A549 (cell line): ENCODE measurements around the gene N4BP2L2.

ENCODE experiments used
- EHF ChIP-seq: fragments of 250-450 bp; sonication (Bioruptor Pico); IDR thresholded peaks from 2 replicates; pipeline ENCODE4 v1.5.0; 2020; ENCODE audit warnings: mild to moderate bottlenecking
- EP300 ChIP-seq, 2 experiments: fragments of >200 bp; sonication (Bioruptor Twin); formaldehyde crosslinking; IDR thresholded peaks; 2 replicates in 1 of 2; 3 replicates in 1 of 2; pipeline ENCODE4 v1.6.1; 2016 to 2017
- HOXA7 ChIP-seq: fragments of 250-450 bp; sonication (Bioruptor Pico); IDR thresholded peaks from 2 replicates; pipeline ENCODE4 v1.5.0; 2020; ENCODE audit warnings: mild to moderate bottlenecking, moderate library complexity
- HOXB5 ChIP-seq: fragments of 250-450 bp; sonication (Bioruptor Pico); IDR thresholded peaks from 2 replicates; pipeline ENCODE4 v1.5.0; 2020; ENCODE audit warnings: mild to moderate bottlenecking, moderate library complexity
- MAFK ChIP-seq: fragments of 450-650 bp; IDR thresholded peaks from 2 replicates; pipeline ENCODE4 v1.6.1; 2014; ENCODE audit not compliant: partially characterized antibody
- MYC ChIP-seq: IDR thresholded peaks from 2 replicates; pipeline ENCODE4 v1.6.1; 2012; ENCODE audit warnings: mild to moderate bottlenecking, inconsistent platforms, low read length, improper control_type of control experiment, borderline replicate concordance
- NR3C1 ChIP-seq: fragments of >200 bp; sonication (Bioruptor Twin); formaldehyde crosslinking; IDR thresholded peaks from 3 replicates; pipeline ENCODE4 v1.6.1; 2017
- PHF8 ChIP-seq: fragments of 200-600 bp; sonication (generic); IDR thresholded peaks from 2 replicates; pipeline ENCODE4 v1.6.1; 2016; ENCODE audit warnings: low read depth, mild to moderate bottlenecking, antibody characterized with exemption, moderate library complexity, borderline replicate concordance
- POLR2A ChIP-seq: IDR thresholded peaks from 2 replicates; pipeline ENCODE4 v1.6.1; 2012; ENCODE audit warnings: mild to moderate bottlenecking, low read length
- POLR2AphosphoS2 ChIP-seq: conservative IDR thresholded peaks from 2 replicates; pipeline ENCODE4 v1.6.1; 2012; ENCODE audit warnings: low read length, improper control_type of control experiment, inconsistent platforms
- TF ChIP-seq, protein P1 (sequence below): fragments of >200 bp; sonication (Bioruptor Twin); formaldehyde crosslinking; IDR thresholded peaks from 3 replicates; pipeline ENCODE4 v1.5.1; 2016
- TF ChIP-seq, protein P2 (sequence below): fragments of 250-450 bp; sonication (Bioruptor Pico); IDR thresholded peaks from 2 replicates; pipeline ENCODE4 v1.5.0; 2021; ENCODE audit warnings: mild to moderate bottlenecking, moderate library complexity, borderline replicate concordance
- TF ChIP-seq, protein P3 (sequence below): IDR thresholded peaks from 2 replicates; pipeline ENCODE4 v1.6.1; 2012; ENCODE audit warnings: low read depth, borderline replicate concordance

DNA sequence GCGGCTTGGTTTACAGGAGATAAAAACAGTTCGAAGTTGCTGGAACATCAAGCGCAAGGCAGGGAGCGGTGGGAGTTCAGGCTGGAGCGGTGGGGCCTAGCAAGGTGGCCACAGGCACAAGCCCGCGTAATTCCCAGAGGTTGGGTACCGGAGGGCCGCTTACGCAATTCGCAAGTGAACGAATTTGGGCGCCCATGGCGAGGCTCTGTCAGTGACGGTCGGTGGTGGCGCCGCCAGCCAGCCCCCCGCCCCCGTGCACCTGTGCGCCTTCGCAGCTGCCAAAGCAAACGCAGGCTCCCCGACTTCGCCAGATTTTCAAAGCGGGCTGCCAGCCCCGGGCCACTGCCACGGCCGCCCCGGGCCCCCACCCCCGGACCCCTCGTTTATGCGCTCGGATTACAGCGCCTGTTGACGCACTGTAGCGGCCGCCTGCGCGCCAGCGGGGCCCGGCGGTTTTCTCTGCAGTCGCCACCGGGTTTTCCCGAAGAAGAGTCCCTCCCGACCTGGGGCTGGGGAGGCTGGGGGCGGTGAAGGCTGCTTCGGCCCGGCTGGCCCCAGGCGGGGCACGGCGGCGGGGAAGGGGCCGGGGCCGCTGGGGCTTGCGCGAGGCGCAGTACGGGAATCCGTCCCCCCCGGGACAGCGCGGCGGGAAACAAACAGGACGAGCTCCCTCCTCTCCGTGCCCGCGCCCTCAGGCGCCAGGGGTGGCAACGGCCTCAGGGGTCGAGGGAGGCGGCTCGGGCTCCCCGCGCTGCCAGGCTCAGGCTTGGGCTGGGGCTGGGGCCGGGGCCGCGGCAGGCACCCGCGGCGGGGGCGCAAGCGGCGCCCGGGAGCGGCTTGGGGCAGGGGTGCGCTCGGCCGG is 111.4 kb downstream of the N4BP2L2 start:
- TF ChIP-seq EP300 (IDR thresholded peaks at IDR 0.05), result no peak
- TF ChIP-seq, protein P1, sequence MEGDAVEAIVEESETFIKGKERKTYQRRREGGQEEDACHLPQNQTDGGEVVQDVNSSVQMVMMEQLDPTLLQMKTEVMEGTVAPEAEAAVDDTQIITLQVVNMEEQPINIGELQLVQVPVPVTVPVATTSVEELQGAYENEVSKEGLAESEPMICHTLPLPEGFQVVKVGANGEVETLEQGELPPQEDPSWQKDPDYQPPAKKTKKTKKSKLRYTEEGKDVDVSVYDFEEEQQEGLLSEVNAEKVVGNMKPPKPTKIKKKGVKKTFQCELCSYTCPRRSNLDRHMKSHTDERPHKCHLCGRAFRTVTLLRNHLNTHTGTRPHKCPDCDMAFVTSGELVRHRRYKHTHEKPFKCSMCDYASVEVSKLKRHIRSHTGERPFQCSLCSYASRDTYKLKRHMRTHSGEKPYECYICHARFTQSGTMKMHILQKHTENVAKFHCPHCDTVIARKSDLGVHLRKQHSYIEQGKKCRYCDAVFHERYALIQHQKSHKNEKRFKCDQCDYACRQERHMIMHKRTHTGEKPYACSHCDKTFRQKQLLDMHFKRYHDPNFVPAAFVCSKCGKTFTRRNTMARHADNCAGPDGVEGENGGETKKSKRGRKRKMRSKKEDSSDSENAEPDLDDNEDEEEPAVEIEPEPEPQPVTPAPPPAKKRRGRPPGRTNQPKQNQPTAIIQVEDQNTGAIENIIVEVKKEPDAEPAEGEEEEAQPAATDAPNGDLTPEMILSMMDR, result no peak
- TF ChIP-seq POLR2A, result no peak
- no peak for TF ChIP-seq EHF
- no peak for TF ChIP-seq HOXA7 (CRISPR knock-in tag)
- TF ChIP-seq MAFK, result no peak
- TF ChIP-seq HOXB5 (CRISPR knock-in tag), result no peak
- no peak for TF ChIP-seq MYC
- TF ChIP-seq, protein P2, sequence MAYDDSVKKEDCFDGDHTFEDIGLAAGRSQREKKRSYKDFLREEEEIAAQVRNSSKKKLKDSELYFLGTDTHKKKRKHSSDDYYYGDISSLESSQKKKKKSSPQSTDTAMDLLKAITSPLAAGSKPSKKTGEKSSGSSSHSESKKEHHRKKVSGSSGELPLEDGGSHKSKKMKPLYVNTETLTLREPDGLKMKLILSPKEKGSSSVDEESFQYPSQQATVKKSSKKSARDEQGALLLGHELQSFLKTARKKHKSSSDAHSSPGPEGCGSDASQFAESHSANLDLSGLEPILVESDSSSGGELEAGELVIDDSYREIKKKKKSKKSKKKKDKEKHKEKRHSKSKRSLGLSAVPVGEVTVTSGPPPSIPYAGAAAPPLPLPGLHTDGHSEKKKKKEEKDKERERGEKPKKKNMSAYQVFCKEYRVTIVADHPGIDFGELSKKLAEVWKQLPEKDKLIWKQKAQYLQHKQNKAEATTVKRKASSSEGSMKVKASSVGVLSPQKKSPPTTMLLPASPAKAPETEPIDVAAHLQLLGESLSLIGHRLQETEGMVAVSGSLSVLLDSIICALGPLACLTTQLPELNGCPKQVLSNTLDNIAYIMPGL (CRISPR knock-in tag), result no peak
- TF ChIP-seq, protein P3, sequence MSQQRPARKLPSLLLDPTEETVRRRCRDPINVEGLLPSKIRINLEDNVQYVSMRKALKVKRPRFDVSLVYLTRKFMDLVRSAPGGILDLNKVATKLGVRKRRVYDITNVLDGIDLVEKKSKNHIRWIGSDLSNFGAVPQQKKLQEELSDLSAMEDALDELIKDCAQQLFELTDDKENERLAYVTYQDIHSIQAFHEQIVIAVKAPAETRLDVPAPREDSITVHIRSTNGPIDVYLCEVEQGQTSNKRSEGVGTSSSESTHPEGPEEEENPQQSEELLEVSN, result no peak
- TF ChIP-seq POLR2AphosphoS2, result no peak
- TF ChIP-seq PHF8, result no peak
- no peak for TF ChIP-seq NR3C1
